T-helper 2 cell treated with Interferon-gamma antibody and Interleukin-4, amounts not matched to agents 100 ng/mL and 5 ng/mL, for 36 hours (primary cell): ENCODE data around the gene TMEM143. TPM values are rescaled to one million over a fixed set of nuclear protein-coding genes. Genes with fewer than 3 reads are reported as not detected.

Source experiments
- intact Hi-C: fragments of 100-400 bp; cut with micrococcal nuclease; formaldehyde crosslinking; loops from one replicate; pipeline ENCODE4 v1.15.1; 2023
- total RNA-seq: library from RNA; stranded (reverse); gene quantifications from 2 replicates; pipeline ENCODE4 v1.2.3, GENCODE V29; 2022

Gene TMEM143
- total RNA-seq, 1 donor from 2014 or later = 17.6 TPM

GRCh38 chr19:48302600-48302959 is 61.2 kb downstream of the TMEM143 start:
- intact Hi-C loops = no loop called here

GRCh38 chr19:48301886-48302599 is 61.7 kb downstream of the TMEM143 start:
- intact Hi-C loops = no loop called here

- intact Hi-C loops = no loop called here
Measured at GRCh38 chr19:48297975-48298374, 65.8 kb downstream of the TMEM143 start.

DNA sequence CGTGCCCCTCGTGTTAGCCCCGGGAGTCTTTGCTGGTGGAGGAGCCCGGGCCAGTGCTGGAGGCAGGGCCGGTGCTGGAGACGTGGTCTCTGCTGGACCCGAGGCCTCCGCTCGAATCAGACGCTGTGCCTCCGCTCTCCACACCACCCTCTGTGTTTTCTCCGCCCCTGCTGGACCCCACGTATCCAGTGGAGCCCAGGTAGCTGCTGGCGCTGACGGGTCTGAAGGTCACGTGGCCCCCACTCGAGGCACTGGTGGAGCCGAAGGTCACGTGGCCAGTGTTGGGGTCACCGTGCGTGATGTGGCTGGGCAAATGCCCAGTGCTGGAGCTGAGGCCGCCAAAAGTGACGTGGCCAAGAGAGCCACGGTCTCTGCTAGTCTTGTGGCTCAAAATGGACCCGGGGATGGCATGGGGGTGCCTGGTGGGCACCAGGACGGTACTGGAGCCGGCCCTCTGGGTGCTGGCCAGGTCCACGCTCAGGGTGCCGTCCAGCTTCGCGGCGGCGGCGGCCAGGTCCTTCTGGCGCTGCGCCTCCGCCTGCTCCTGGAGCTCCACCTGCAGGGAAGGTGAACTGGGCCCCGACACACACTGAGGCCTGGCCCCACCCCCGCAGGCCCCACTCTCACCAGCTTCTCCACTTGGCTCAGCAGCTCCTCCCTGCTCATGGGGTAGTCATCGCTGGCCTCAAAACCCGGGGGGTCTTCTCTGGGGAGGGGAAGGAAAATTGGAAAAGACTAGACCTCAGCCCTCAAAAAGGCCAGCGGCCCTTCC is 66.6 kb downstream of the TMEM143 start:
- intact Hi-C loops = no loop called here

GRCh38 chr19:48295458-48295857 is 68.3 kb downstream of the TMEM143 start:
- intact Hi-C loops = no loop called here

DNA sequence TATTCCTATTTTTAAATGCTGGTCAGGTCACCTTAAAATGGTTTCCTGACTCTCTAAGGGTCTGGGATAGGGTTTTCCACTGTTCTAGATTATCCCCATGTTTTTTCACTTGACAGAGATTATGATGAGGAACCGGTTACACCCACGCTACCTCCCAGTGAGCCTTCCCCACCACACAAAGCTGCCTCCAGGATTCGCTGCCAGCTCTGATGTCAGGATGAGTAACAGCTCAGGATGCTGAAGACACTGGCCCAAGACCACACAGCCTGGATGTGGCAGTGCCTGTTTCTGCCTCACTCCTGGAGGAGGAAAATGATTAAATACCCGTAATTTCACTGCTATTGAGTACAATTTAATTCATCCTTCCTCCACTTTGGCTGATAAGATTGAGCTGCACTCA is 70.9 kb downstream of the TMEM143 start:
- intact Hi-C loops = no loop called here

DNA sequence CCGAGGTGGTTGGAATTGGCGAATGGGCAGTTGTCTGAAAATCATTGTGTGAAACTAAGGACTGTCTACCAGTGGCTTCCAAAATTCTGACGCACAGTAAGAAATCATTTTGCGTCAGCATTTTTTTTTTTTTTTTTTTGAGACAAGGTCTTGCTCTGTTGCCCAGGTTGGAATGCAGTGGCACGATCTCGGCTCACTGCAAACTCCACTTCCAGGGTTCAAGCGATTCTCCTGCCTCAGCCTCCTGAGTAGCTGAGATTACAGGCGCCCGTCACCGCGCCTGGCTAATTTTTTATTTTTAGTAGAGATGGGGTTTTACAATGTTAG is 72.3 kb downstream of the TMEM143 start:
- intact Hi-C loops = loop anchor here (1.0 kb wide), 1 partner anchor 24 kb away; no protein-coding TSS in a partner anchor

DNA sequence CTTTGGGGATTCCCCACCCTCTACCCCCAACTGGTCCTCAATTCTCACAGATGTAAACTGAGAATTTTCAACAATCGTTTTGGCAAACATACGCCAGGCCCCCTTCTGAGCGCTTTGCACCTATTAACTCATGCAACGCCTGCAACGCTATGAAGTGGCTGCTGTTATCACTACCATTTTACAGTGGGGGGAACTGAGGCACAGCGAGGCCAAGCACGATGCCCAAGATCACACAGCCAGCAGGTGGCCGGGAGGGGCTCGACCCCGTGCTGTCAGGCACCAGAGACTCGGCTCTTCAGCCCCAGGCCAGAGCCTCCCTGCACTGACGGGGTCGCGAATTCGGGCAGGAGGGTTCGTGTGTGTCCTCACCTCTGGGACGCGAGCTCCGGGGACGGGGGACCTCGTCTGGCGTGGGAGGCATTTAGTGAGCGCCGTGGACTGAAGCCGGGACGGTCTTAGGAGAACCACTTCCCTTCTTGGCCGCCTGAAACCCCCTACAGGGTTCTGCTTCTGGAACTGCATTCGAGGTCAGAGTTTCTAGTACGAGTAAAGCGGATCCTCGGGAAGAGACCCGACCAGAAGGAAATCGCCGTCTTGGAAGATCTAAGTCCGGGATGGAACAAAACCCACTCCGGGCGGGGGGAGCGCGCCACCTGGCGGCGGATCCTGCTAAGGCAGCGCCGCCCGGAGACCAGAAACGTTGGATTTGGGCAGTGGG is 72.8 kb downstream of the TMEM143 start:
- intact Hi-C loops = loop anchor here (1.0 kb wide), 1 partner anchor 24 kb away; no protein-coding TSS in a partner anchor

GRCh38 chr19:48290401-48290770 is 73.4 kb downstream of the TMEM143 start:
- intact Hi-C loops = no loop called here

DNA sequence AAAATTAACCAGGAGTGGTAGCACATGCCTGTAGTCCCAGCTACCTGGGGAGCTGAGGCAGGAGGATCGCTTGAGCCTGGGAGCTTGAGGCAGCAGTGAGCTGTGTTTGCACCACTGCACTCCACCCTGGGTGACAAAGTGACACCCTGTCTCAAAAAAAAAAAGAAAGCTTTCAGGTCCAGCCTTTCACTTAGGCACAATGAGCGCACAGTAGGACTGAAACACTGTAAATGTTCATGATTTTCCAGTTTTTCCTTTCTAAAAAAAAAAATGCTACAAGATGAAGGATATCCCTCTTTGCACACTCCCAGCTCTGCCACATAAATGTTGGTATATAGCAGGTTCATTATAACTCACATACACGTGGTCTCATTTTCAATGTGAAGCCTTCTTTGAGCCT is 76.0 kb downstream of the TMEM143 start:
- intact Hi-C loops = no loop called here

GRCh38 chr19:48284896-48285295 is 78.8 kb downstream of the TMEM143 start:
- intact Hi-C loops = no loop called here

DNA sequence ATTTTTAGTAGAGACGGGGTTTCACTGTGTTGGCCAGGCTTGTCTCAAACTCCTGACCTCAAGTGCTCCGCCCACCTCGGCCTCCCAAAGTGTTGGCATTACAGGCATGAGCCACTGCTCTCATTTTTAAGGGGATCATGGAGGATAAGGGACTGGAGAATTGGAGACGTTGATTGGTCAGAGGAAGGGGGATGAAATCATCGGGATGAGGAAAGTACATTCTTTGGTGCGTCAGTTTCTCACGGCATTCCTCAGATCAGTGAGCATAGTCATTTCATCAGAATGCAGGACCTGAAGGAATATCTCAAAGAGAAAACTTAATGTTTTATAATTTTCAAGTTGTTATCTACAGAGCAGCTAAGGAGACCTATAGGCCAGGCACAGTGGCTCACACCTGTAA is 79.8 kb downstream of the TMEM143 start:
- intact Hi-C loops = no loop called here

Other genes with a start within 250 kb of the TMEM143 start
- gene LIG1, start 193.6 kb downstream of the TMEM143 start, total RNA-seq = 162 and 164 TPM in 2 replicates
- 9.0 and 10.8 TPM in 2 replicates for gene ZSWIM9, start 193.3 kb downstream of the TMEM143 start, total RNA-seq
- 165 and 171 TPM in 2 replicates for gene CARD8, start 108.0 kb downstream of the TMEM143 start, total RNA-seq
- gene ZNF114, start 93.9 kb downstream of the TMEM143 start, total RNA-seq = 0.39 and 0.93 TPM in 2 replicates
- 423 and 425 TPM in 2 replicates for gene EMP3, start 38.4 kb downstream of the TMEM143 start, total RNA-seq
- not detected in 2 replicates for gene SYNGR4, start 427 bp upstream of the TMEM143 start, total RNA-seq
- 73.3 and 77.8 TPM in 2 replicates for gene KDELR1, start 27.6 kb upstream of the TMEM143 start, total RNA-seq
- gene GRIN2D, start 29.7 kb upstream of the TMEM143 start, total RNA-seq = 0.09 and 0.23 TPM in 2 replicates
- 49.9 TPM in 2 replicates for gene GRWD1, start 82.0 kb upstream of the TMEM143 start, total RNA-seq
- 1.6 and 1.8 TPM in 2 replicates for gene KCNJ14, start 91.6 kb upstream of the TMEM143 start, total RNA-seq
- 41.6 and 44.2 TPM in 2 replicates for gene CYTH2, start 105.4 kb upstream of the TMEM143 start, total RNA-seq
- 2.8 and 3.4 TPM in 2 replicates for gene LMTK3, start 147.9 kb upstream of the TMEM143 start, total RNA-seq
- gene SULT2B1, start 188.2 kb upstream of the TMEM143 start, total RNA-seq = 0.16 TPM in 1 of 2 replicates, not detected in the other
- gene SPACA4, start 242.8 kb upstream of the TMEM143 start, total RNA-seq = not detected in 2 replicates